ENCODE data around the gene GOPC. TPM values are rescaled to one million over a fixed set of nuclear protein-coding genes. Genes with fewer than 3 reads are reported as not detected.

Gene GOPC
- total RNA-seq, 4 donors from 2014 or later: 16.6 to 23.9 (median 18.4) TPM

- Histone ChIP-seq H3K36me3 (peaks cover 0 to 12% (median 0%) of the 10 kb centered on the region in 3 donors), H3K9me3 (no peaks in the 10 kb centered on the region), H3K4me1 (peaks cover 0 to 5% (median 0%) of the 10 kb centered on the region in 4 donors), H3K4me3 (no peak overlapping the region), H3K27me3 (no peaks in the 10 kb centered on the region), H3K27ac (no peak overlapping the region)
- DNase-seq: no peak
- no peak for TF ChIP-seq CTCF (IDR thresholded peaks at IDR 0.05)
- no peak for TF ChIP-seq POLR2A (IDR thresholded peaks at IDR 0.05)
Measured at GRCh38 chr6:117558818-117559217, 43.5 kb downstream of the GOPC start.

- TF ChIP-seq POLR2A (IDR thresholded peaks at IDR 0.05) (no peak), CTCF (IDR thresholded peaks at IDR 0.05) (no peak)
- Histone ChIP-seq H3K4me3 (no peak overlapping the region), H3K4me1 (peaks cover 0 to 5% (median 0%) of the 10 kb centered on the region in 4 donors), H3K36me3 (peaks cover 0 to 3% (median 0%) of the 10 kb centered on the region in 3 donors), H3K9me3 (no peaks in the 10 kb centered on the region), H3K27ac (no peak overlapping the region), H3K27me3 (no peaks in the 10 kb centered on the region)
- DNase-seq: no peak
Measured at GRCh38 chr6:117557951-117558350, 44.4 kb downstream of the GOPC start.

DNA sequence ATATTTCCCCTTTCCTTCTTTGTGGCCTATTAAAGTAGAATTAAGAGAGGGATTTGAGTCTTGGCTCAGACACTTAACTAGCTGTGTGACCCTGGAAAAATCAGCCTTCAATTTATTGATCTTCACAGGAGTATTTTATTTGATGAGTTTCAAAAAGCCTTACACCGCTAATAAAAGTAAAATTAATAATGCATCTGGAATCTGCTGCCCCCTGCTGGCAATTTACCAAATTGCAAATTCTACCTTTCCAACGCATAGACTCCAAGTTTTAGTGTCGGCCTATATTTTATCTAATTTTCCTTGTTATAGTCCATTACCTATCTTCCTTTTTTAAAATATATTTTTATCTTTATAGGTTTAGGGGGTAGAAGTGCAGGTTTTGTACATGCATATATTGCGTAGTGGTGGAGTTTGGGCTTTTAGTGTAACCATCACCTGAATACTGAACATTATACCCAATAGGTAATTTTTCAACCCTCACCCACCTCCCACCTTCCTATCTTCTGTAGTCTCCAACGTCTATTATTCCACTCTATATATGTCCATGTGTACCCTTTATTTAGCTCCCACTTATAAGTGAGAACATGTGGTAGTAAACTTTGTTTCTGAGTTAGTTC is 46.3 kb downstream of the GOPC start:
- no peak for TF ChIP-seq POLR2A (IDR thresholded peaks at IDR 0.05)
- peak; percentile 80 to 89 (median 88) for TF ChIP-seq CTCF (IDR thresholded peaks at IDR 0.05)
- Histone ChIP-seq H3K4me1 (peaks cover 0 to 5% (median 0%) of the 10 kb centered on the region in 4 donors), H3K9me3 (no peaks in the 10 kb centered on the region), H3K27ac (no peak overlapping the region), H3K27me3 (no peaks in the 10 kb centered on the region), H3K36me3 (no peaks in the 10 kb centered on the region), H3K4me3 (no peak overlapping the region)
- peak in 2 of 3 donors; percentile 49 to 78 for DNase-seq

DNA sequence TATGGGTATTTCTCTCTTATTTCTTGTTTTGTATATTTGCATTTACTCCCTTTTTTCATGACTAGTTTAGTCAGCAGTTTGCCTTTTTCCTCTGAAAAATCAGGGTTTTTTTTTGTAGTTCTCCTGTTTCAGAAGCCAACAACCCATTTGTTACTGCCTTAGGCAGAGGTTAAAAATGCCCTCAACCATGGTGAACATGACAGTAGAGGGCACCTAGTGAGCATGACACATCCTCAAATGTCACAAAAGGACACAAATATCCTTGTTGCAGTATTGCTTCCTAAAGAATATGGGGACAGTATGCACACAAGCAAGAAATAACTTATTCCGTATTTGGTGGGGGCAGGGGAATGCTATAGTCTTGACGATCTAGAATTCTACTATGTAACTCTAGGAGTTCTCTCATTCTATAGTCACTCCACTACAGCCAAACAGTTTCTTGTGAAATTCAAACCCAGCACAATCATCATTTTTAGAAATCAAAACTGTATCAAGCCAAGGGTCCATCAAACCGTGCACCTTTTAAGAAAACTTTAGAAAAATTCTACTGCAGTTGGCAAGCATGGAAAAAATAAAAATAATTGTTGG is 47.0 kb downstream of the GOPC start:
- no peaks in the 10 kb centered on the region for H3K9me3 ChIP-seq
- H3K4me1 ChIP-seq: peaks cover 0 to 5% (median 0%) of the 10 kb centered on the region in 4 donors
- DNase-seq: no peak
- no peak overlapping the region for H3K27ac ChIP-seq
- TF ChIP-seq CTCF (IDR thresholded peaks at IDR 0.05) (no peak), POLR2A (IDR thresholded peaks at IDR 0.05) (no peak)
- H3K27me3 ChIP-seq: no peaks in the 10 kb centered on the region
- no peaks in the 10 kb centered on the region for H3K36me3 ChIP-seq
- no peak overlapping the region for H3K4me3 ChIP-seq

GRCh38 chr6:117553142-117553541 is 49.2 kb downstream of the GOPC start:
- no peak overlapping the region for H3K4me3 ChIP-seq
- H3K9me3 ChIP-seq: no peaks in the 10 kb centered on the region

More at GRCh38 chr6:117553142-117553541, 49.2 kb downstream of the GOPC start:
- no peak for DNase-seq
- TF ChIP-seq CTCF (IDR thresholded peaks at IDR 0.05) (no peak), POLR2A (IDR thresholded peaks at IDR 0.05) (no peak)
- no peaks in the 10 kb centered on the region for H3K27me3 ChIP-seq
- no peak overlapping the region for H3K27ac ChIP-seq
- H3K4me1 ChIP-seq: peaks cover 0 to 5% (median 0%) of the 10 kb centered on the region in 4 donors
- H3K36me3 ChIP-seq: peaks cover 0 to 4% (median 0%) of the 10 kb centered on the region in 3 donors
